GM12872 (cell line): ENCODE data around the gene SLC39A9.

ENCODE experiments used
- CTCF ChIP-seq: IDR thresholded peaks from 3 replicates; pipeline ENCODE4 v1.5.1; 2011; ENCODE audit warnings: low read depth, mild to moderate bottlenecking, low read length, moderate library complexity; ENCODE audit not compliant: insufficient read depth

Gene SLC39A9

GRCh38 chr14:69468949-69469348, 70.5 kb downstream of the SLC39A9 start:
- TF ChIP-seq CTCF, result no peak

- TF ChIP-seq CTCF, result no peak
These were observed 72.9 kb downstream of the SLC39A9 start for GRCh38 chr14:69471436-69471835.

GRCh38 chr14:69471916-69472315, 73.4 kb downstream of the SLC39A9 start:
- no peak for TF ChIP-seq CTCF

- TF ChIP-seq CTCF, result no peak
These were observed 74.8 kb downstream of the SLC39A9 start for GRCh38 chr14:69473260-69473659.

- TF ChIP-seq CTCF, result no peak
These were observed 75.5 kb downstream of the SLC39A9 start for GRCh38 chr14:69473946-69474345.

- TF ChIP-seq CTCF, result peak; percentile 54
These were observed 76.8 kb downstream of the SLC39A9 start for GRCh38 chr14:69475194-69475818.

- no peak for TF ChIP-seq CTCF
These were observed 81.2 kb downstream of the SLC39A9 start for GRCh38 chr14:69479696-69480095.
